ENCODE results near the gene NELFB.
A peak's percentile ranks its signal among the peaks of the same experiment; 100 is the strongest.
"Not testable (repeated sequence)": the region's sequence is repeated elsewhere in the genome, so short reads cannot be mapped to it uniquely, and the experiment has no call there.

NELFB gene

GRCh38 chr9:137247135-137247915 lies 7.8 kb upstream of the NELFB start:
- DNase-seq, result no peak

- DNase-seq, result no peak
Measured at GRCh38 chr9:137247916-137248175, 7.3 kb upstream of the NELFB start.

- DNase-seq, result no peak
Measured at GRCh38 chr9:137250329-137251193, 4.6 kb upstream of the NELFB start.

GRCh38 chr9:137251194-137251461 lies 4.0 kb upstream of the NELFB start, which contains the start of gene STPG3:
STPG3 (plus strand) TSS chr9:137251286; CDS start chr9:137251287, 1 bp downstream.
- no peak for DNase-seq

GRCh38 chr9:137251490-137252268 lies 3.4 kb upstream of the NELFB start:
- no peak for DNase-seq

- no peak for DNase-seq
Measured at GRCh38 chr9:137252555-137253506, 2.3 kb upstream of the NELFB start.

GRCh38 chr9:137253717-137254623 lies 1.2 kb upstream of the NELFB start:
- DNase-seq, result no peak

- DNase-seq, result peak in 1 of 2 experiments; percentile 53
Measured at GRCh38 chr9:137255448-137256114, 454 bp downstream of the NELFB start.

- DNase-seq, result no peak
Measured at GRCh38 chr9:137256362-137256761, 1.2 kb downstream of the NELFB start.

- no peak for DNase-seq
Measured at GRCh38 chr9:137256856-137257255, 1.7 kb downstream of the NELFB start.

- not testable (repeated sequence) for DNase-seq
Measured at GRCh38 chr9:137262173-137262908, 7.2 kb downstream of the NELFB start.

- no peak for DNase-seq
Measured at GRCh38 chr9:137262909-137263285, 7.8 kb downstream of the NELFB start.

- DNase-seq, result no peak
Measured at GRCh38 chr9:137263506-137263905, 8.4 kb downstream of the NELFB start.

GRCh38 chr9:137264067-137264466 lies 8.9 kb downstream of the NELFB start:
- DNase-seq, result no peak

- DNase-seq, result no peak
Measured at GRCh38 chr9:137265496-137266161, 10.5 kb downstream of the NELFB start.

- DNase-seq, result no peak
Measured at GRCh38 chr9:137266162-137266527, 11.0 kb downstream of the NELFB start.

GRCh38 chr9:137266585-137267453 lies 11.7 kb downstream of the NELFB start:
- no peak for DNase-seq

- DNase-seq, result no peak
Measured at GRCh38 chr9:137267933-137268355, 12.8 kb downstream of the NELFB start.

Data from SW 1271 (cell line).